ENCODE data around the gene ANKRD44.

ANKRD44 gene

DNA sequence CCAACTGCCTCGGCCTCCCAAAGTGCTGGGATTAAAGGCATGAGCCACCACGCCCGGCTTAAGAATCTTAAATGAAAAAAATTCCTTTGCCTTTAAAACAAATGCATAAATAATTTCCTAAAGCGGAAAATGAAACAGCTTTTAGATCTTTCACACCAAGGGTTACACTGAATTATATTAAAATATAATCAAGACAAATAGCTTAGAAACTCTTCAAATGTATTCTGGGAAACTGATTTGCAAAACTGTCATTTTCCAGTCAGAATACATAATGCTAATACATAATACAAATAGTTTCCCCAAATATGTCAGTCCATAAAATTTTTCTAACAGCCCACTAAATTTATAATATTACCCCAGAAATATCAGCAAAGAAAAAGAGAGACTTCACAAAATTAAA lies 315.8 kb downstream of the ANKRD44 start:
- H3K4me3 ChIP-seq (ENCODE audit: low read depth, low read length) = no peak overlapping the region
- no peak for DNase-seq (ENCODE audit: low read depth)
- TF ChIP-seq, protein P1, sequence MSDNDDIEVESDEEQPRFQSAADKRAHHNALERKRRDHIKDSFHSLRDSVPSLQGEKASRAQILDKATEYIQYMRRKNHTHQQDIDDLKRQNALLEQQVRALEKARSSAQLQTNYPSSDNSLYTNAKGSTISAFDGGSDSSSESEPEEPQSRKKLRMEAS (IDR thresholded peaks at IDR 0.05; ENCODE audit: low read depth, low read length) = no peak
- no peak for TF ChIP-seq MYC (IDR thresholded peaks at IDR 0.05; ENCODE audit: low read depth, low read length)

DNA sequence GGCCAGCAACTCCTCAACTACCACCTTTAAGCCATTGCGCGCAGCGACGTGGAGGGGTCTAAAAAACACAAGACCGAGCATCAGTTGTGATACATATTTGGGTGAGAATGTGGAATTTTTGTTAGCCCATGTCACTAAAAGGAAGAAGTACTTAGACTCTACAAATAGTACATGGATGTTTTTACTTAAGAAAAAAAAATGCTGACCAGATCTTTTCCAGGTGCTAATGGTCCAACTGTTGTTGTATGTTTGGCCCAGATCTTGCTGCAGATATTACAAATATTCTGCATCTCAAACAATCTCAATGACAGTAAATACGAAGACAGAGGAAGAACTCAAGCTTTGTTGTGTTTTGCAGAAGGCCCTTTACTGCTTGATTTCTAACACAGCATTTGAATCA lies 317.0 kb downstream of the ANKRD44 start:
- no peak for TF ChIP-seq POLR2A (IDR thresholded peaks at IDR 0.05; ENCODE audit: extremely low read depth, insufficient read length)
- TF ChIP-seq, protein P2, sequence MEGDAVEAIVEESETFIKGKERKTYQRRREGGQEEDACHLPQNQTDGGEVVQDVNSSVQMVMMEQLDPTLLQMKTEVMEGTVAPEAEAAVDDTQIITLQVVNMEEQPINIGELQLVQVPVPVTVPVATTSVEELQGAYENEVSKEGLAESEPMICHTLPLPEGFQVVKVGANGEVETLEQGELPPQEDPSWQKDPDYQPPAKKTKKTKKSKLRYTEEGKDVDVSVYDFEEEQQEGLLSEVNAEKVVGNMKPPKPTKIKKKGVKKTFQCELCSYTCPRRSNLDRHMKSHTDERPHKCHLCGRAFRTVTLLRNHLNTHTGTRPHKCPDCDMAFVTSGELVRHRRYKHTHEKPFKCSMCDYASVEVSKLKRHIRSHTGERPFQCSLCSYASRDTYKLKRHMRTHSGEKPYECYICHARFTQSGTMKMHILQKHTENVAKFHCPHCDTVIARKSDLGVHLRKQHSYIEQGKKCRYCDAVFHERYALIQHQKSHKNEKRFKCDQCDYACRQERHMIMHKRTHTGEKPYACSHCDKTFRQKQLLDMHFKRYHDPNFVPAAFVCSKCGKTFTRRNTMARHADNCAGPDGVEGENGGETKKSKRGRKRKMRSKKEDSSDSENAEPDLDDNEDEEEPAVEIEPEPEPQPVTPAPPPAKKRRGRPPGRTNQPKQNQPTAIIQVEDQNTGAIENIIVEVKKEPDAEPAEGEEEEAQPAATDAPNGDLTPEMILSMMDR (IDR thresholded peaks at IDR 0.05; ENCODE audit: low read depth, low read length) = no peak
- TF ChIP-seq, protein P1 (IDR thresholded peaks at IDR 0.05; ENCODE audit: low read depth, low read length) = no peak
- TF ChIP-seq MYC (IDR thresholded peaks at IDR 0.05; ENCODE audit: low read depth, low read length) = no peak
- DNase-seq (ENCODE audit: low read depth) = no peak
- H3K4me3 ChIP-seq (ENCODE audit: low read depth, low read length) = no peak overlapping the region

DNA sequence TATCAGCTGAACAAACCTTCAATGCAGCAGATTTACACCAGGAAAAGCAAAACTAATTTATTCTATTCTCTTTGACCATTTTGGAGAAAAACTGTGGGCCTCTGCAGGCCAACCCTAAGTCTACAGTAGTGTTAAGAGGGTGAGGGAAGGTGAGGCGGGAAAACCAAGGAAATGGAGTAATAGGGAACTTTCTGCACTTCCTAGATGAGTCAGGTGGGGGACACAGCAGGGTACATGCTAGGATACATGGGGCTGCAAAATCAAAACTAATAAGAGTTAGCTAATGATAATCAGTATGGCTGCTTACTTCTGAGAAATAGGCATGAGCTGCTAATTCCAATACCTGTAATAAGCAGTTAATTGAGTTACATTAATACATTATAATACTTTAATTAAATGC lies 318.1 kb downstream of the ANKRD44 start:
- no peak overlapping the region for H3K4me3 ChIP-seq (ENCODE audit: low read depth, low read length)
- TF ChIP-seq, protein P2 (IDR thresholded peaks at IDR 0.05; ENCODE audit: low read depth, low read length) = no peak
- no peak for TF ChIP-seq POLR2A (IDR thresholded peaks at IDR 0.05; ENCODE audit: extremely low read depth, insufficient read length)
- TF ChIP-seq, protein P1 (IDR thresholded peaks at IDR 0.05; ENCODE audit: low read depth, low read length) = no peak
- TF ChIP-seq MYC (IDR thresholded peaks at IDR 0.05; ENCODE audit: low read depth, low read length) = no peak
- no peak for DNase-seq (ENCODE audit: low read depth)

DNA sequence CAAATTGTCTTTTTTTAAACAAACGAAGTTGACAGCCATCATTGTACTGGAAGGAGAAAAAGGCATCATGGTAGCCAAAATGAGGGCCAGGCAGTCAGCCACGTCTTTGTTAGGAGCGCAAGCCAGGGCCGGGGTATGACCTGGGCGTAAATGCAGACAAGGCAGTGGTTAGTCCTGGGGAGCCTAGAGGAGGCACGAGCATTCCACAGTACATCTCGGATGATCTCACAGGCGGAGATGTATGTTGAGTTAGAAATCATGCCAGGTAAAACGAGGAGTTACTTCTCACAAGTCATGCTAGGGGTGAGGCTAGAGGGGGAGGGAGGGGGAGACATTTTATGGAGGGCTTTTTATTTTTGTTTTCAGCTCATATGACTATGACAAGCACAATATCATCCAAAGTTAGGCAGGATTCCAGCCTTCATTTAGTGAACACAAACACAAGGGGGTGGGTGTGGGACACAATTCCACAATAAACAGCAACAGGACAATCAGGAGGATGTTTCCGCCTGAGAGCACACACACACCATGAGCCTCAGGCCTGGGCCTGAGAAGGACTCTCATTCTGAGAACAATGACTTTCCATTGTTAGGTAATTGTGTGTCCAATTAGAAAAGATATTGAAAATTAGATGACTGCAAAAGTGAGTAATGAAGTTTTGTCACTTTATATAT lies 319.7 kb downstream of the ANKRD44 start:
- DNase-seq (ENCODE audit: low read depth) = no peak

DNA sequence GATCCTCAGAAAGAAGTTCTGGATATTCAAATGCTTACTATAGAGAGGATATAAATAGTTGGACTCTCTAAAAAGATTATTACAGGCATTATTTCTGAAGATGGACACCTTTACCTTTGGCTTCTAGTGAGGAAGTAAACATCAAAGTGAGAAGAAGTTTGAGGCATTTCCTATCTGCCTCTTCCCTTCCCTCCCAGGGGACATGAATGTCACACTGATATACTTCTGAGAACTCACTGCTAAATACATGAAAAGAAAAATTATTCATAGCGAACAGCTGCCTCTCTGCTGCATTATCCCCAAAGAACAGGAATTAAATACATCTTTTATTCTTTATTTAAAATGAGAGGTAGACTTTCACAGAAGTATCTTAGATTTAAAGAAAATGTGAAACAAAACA lies 320.5 kb downstream of the ANKRD44 start:
- TF ChIP-seq MYC (IDR thresholded peaks at IDR 0.05; ENCODE audit: low read depth, low read length) (no peak), POLR2A (IDR thresholded peaks at IDR 0.05; ENCODE audit: extremely low read depth, insufficient read length) (no peak)
- TF ChIP-seq, protein P1 (IDR thresholded peaks at IDR 0.05; ENCODE audit: low read depth, low read length) = no peak
- TF ChIP-seq, protein P2 (IDR thresholded peaks at IDR 0.05; ENCODE audit: low read depth, low read length) = no peak
- no peak overlapping the region for H3K4me3 ChIP-seq (ENCODE audit: low read depth, low read length)
- peak; percentile 39 for DNase-seq (ENCODE audit: low read depth)

More for the DNA sequence above, 319.7 kb downstream of the ANKRD44 start:
- H3K4me3 ChIP-seq (ENCODE audit: low read depth, low read length) = no peak overlapping the region
- TF ChIP-seq, protein P2 (IDR thresholded peaks at IDR 0.05; ENCODE audit: low read depth, low read length) = no peak
- TF ChIP-seq POLR2A (IDR thresholded peaks at IDR 0.05; ENCODE audit: extremely low read depth, insufficient read length) = no peak
- no peak for TF ChIP-seq MYC (IDR thresholded peaks at IDR 0.05; ENCODE audit: low read depth, low read length)
- TF ChIP-seq, protein P1 (IDR thresholded peaks at IDR 0.05; ENCODE audit: low read depth, low read length) = no peak

DNA sequence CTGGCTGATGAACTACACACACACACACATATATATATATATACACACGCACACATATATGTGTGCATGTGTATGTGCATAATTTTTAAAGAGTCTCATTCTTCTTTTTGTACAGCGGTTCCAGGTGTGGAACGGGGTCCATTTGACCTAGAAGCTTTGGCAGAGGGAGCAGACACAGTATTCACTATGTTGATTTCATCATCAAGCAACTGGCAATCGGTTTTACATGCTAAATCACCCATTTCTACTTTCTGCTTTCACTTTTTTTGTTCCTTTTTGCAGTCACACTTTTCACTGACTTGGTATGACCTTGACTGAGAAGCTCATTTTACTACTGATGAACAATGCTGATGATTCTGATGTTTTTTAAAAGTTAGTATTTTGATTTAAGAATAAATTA lies 321.1 kb downstream of the ANKRD44 start:
- H3K4me3 ChIP-seq (ENCODE audit: low read depth, low read length) = no peak overlapping the region
- TF ChIP-seq, protein P1 (IDR thresholded peaks at IDR 0.05; ENCODE audit: low read depth, low read length) = no peak
- TF ChIP-seq MYC (IDR thresholded peaks at IDR 0.05; ENCODE audit: low read depth, low read length) (no peak), POLR2A (IDR thresholded peaks at IDR 0.05; ENCODE audit: extremely low read depth, insufficient read length) (no peak)
- TF ChIP-seq, protein P2 (IDR thresholded peaks at IDR 0.05; ENCODE audit: low read depth, low read length) = no peak
- peak; percentile 61 for DNase-seq (ENCODE audit: low read depth)

All from NB4 (cell line).